Skeletal muscle tissue (tissue), 4 donors: ENCODE data around the gene LIG3. TPM values are rescaled to one million over a fixed set of nuclear protein-coding genes. Genes with fewer than 3 reads are reported as not detected.
"Not testable (repeated sequence)": the region's sequence is repeated elsewhere in the genome, so short reads cannot be mapped to it uniquely, and the experiment has no call there.

Experiments used
- H3K27ac ChIP-seq: one replicate; pipeline ENCODE4 v1.7.0; 2013; ENCODE audit warnings: mild to moderate bottlenecking, low read depth, low read length, inconsistent platforms
- H3K27me3 ChIP-seq, 3 donors: one replicate each; pipeline ENCODE4 v1.7.0; 2013; ENCODE audit warnings: low read length in 3 of 3; ENCODE audit not compliant: control insufficient read depth in 3 of 3, insufficient read depth in 3 of 3
- H3K36me3 ChIP-seq, 3 donors: one replicate each; pipeline ENCODE4 v1.7.0; 2013; ENCODE audit warnings: low read length in 3 of 3; ENCODE audit not compliant: control insufficient read depth in 3 of 3, insufficient read depth in 3 of 3
- H3K4me1 ChIP-seq, 3 donors: one replicate each; pipeline ENCODE4 v1.7.0; 2013; ENCODE audit warnings: low read length in 3 of 3, mild to moderate bottlenecking in 3 of 3; ENCODE audit not compliant: control insufficient read depth in 3 of 3, insufficient read depth in 3 of 3
- H3K4me3 ChIP-seq, 3 donors: one replicate each; pipeline ENCODE4 v1.7.0; 2013; ENCODE audit warnings: low read length in 3 of 3
- H3K9ac ChIP-seq, 3 donors: one replicate each; pipeline ENCODE4 v1.7.0; 2013; ENCODE audit warnings: low read length in 3 of 3, mild to moderate bottlenecking in 3 of 3, moderate library complexity in 2 of 3, low read depth in 1 of 3
- H3K9me3 ChIP-seq, 3 donors: one replicate each; pipeline ENCODE4 v1.7.0; 2013; ENCODE audit warnings: low read length in 3 of 3; ENCODE audit not compliant: control insufficient read depth in 3 of 3
- total RNA-seq: library from RNA; depleted of rRNA; stranded (reverse); fragments of >200 nt; gene quantifications from one replicate; pipeline ENCODE4 v1.2.3, GENCODE V29; 2014
- donor health status: Osteomylitis.

Gene LIG3
- total RNA-seq, 1 donor from 2014 or later = 36.5 TPM

DNA sequence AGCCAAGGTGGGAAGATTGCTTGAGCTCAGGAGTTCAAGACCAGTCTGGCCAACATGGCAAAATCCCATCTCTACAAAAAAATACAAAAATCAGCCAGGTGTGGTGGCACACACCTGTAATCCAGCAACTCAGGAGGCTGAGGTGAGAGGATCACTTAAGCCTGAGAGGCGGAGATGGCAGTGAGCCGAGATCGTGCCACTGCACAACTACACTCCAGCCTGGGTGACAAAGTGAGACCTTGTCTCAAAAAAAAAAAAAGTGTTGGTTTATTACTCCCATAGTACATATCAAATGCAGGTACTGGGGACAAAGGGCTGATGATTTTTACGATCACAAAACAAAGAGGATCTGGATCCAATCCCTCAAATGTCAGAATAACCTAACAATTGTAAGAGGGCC, 47.8 kb downstream of the LIG3 start:
- not testable (repeated sequence) for H3K27ac ChIP-seq, H3K4me1 ChIP-seq, H3K4me3 ChIP-seq

DNA sequence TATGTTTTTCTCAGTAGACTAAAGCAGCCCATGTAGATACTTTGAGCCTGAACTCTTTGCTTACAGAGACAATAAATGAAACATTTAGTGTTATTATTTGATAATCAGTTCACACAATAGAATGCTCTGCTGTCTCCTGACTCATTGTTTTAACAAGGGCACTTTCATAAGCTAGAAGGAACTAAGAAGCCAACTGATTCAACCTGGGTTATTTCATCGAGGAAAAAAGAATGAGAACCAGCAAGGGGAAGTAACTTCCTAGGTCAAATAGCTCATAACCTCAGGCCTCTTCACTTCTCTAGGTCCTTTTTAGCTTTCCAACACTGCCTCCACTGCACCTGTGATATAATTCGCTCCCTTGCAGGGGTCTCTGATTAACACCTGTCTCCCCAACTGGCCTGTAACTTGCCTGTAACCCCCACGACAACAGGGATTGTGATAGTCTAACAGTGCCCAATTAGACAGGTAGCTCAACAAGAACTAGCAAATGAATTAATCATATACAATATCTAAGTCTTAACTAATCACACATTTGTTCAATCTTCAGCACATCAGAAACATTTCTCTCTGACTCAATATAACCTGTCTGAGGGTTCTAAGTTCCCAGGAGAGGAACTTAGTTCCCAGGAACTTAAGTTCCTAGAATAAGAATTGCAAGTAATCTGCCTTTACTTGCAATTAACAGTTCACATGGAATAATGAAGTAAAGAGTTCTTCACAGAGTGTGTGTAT, 48.4 kb downstream of the LIG3 start:
- Histone ChIP-seq H3K9me3 (no peaks in the 10 kb centered on the region), H3K27ac (no peak overlapping the region), H3K9ac (no peak overlapping the region), H3K4me3 (no peak overlapping the region), H3K36me3 (peaks cover 4 to 20% (median 11%) of the 10 kb centered on the region in 3 donors), H3K27me3 (no peaks in the 10 kb centered on the region), H3K4me1 (no peaks in the 10 kb centered on the region)

More for the DNA sequence above, 47.8 kb downstream of the LIG3 start:
- peaks cover 4 to 21% (median 11%) of the 10 kb centered on the region in 3 donors for H3K36me3 ChIP-seq
- not testable (repeated sequence) for H3K9ac ChIP-seq, H3K27me3 ChIP-seq, H3K9me3 ChIP-seq

DNA sequence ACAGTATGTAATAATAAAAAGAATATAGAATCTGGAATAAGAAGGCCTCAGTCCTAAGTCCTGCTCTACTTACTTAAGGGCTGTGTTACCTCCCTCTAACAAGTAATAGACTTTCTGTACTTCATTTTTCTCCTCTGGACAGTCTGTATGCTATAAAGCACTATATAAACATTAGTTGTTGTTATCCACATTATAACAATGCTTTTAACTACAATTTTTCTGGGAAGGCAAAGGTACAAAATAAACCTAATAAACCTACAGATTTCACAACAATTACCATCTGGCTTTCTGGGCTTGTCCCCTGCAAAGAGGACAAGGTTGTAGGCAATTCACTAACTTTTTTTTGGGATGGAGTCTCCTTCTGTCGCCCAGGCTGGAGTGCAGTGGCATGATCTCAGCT, 50.5 kb downstream of the LIG3 start:
- Histone ChIP-seq H3K36me3 (peaks cover 4 to 7% (median 5%) of the 10 kb centered on the region in 3 donors), H3K4me3 (no peak overlapping the region), H3K9me3 (no peaks in the 10 kb centered on the region), H3K27ac (no peak overlapping the region), H3K9ac (no peak overlapping the region), H3K27me3 (no peaks in the 10 kb centered on the region), H3K4me1 (no peaks in the 10 kb centered on the region)

DNA sequence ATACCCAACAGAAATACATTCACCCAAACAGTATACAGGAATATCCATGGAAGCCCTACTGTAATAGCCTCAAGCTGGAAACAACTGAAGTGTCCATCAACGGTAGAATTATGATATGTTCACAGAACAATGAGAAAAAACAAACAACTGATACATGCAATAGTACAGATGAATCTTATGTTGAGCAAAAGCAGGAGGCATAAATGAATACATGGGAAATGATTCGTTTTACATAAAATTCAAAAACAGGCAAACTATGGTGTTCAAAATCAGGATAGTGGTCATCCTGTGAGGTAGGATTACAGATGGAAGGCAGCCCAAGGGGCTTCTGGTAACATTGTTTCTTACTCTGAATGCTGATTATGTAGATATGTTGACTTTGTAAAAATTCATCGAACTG, 58.1 kb downstream of the LIG3 start:
- Histone ChIP-seq H3K4me3 (no peak overlapping the region), H3K27ac (no peak overlapping the region), H3K4me1 (no peaks in the 10 kb centered on the region), H3K9ac (no peak overlapping the region), H3K27me3 (no peaks in the 10 kb centered on the region), H3K9me3 (no peaks in the 10 kb centered on the region), H3K36me3 (peaks cover 0 to 3% (median 0%) of the 10 kb centered on the region in 3 donors)

DNA sequence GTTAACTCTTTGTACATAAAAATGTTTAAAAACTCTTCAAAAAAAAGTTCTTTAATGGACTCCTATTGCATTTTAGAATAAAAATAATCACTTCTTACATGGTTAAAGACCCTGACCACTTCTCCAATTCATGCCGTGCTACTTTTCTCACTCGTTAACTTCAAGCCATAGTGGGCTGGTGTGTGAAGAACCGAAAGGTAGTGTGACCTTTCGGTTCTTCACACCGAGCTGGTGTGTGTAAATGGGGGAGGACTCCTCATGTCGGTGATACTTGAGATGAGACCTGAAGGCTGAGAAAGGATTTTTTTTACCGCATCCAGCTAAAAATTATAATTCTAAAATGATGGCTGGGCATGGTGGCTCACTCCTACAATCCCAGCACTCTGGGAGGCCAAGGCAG, 61.1 kb downstream of the LIG3 start:
- no peak overlapping the region for H3K27ac ChIP-seq
- no peaks in the 10 kb centered on the region for H3K4me1 ChIP-seq
- no peak overlapping the region for H3K4me3 ChIP-seq
- H3K9ac ChIP-seq = no peak overlapping the region
- H3K27me3 ChIP-seq = no peaks in the 10 kb centered on the region
- H3K36me3 ChIP-seq = peaks cover 0 to 3% (median 0%) of the 10 kb centered on the region in 3 donors
- H3K9me3 ChIP-seq = no peaks in the 10 kb centered on the region

DNA sequence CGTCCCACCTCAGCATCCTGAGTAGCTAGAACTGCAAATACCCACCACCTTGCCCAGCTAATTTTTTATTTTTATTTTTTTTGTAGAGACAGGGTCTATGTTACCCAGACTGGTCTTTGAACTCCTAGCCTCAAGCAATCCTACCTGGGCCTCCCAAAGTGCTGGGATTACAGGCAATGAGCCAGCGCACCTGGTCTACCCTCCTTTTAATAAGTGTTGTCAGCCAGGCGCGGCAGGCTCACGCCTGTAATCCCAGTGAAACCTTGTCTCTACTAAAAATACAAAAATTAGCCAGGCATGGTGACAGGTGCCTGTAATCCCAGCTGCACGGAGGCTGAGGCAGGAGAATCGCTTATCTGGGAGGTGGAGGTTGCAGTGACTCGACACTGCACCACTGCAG, 63.9 kb downstream of the LIG3 start:
- Histone ChIP-seq H3K9me3 (no peaks in the 10 kb centered on the region), H3K4me1 (no peaks in the 10 kb centered on the region), H3K4me3 (no peak overlapping the region)

DNA sequence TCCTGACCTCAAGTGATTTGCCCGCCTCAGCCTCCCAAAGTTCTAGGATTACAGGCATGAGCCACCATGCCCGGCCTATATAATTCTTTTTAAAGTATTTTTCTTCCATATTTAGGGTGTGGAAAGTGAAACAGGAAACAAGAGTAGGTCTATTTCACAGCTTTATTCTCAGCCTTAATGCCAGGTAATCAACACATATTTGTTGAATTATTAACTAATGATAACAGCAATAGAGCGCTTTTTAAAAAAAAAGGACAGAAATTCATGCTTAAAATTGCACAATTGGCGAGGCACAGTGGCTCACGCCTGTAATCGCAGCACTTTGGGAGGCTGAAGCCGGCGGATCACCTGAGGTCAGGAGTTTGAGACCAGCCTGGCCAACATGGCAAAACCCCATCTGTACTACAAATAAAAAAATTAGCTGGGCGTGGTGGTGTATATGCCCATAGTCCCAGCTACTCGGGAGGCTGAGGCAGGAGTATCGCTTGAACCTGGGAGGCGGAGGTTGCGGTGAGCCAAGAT, 65.2 kb downstream of the LIG3 start:
- not testable (repeated sequence) for H3K9ac ChIP-seq, H3K4me3 ChIP-seq, H3K36me3 ChIP-seq, H3K27ac ChIP-seq, H3K4me1 ChIP-seq, H3K9me3 ChIP-seq, H3K27me3 ChIP-seq

More for the DNA sequence above, 63.9 kb downstream of the LIG3 start:
- Histone ChIP-seq H3K27ac (no peak overlapping the region), H3K36me3 (peaks cover 0 to 3% (median 0%) of the 10 kb centered on the region in 3 donors), H3K27me3 (no peaks in the 10 kb centered on the region), H3K9ac (no peak overlapping the region)

DNA sequence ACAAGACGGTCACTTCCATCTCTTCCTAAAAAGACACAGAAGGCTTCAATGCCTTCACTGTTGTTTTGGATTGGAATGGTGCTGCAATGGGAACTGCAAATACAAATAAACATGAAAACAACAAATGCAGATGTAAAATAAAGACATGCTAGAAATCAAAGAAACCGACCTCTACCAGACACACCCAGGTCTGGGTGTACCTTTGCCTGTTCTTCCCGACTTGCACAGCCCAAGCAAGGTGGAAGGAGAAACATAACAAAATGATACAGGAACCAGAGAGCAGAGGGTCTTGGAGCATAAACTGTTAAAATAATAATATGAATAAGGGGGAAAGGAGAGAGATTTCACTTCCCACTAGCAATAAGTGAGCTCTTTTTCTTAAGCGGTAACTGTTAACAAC, 65.9 kb downstream of the LIG3 start:
- Histone ChIP-seq H3K36me3 (no peaks in the 10 kb centered on the region), H3K27ac (no peak overlapping the region), H3K9ac (no peak overlapping the region), H3K9me3 (no peaks in the 10 kb centered on the region), H3K27me3 (no peaks in the 10 kb centered on the region), H3K4me1 (peaks cover 2 to 5% (median 4%) of the 10 kb centered on the region in 3 donors), H3K4me3 (no peak overlapping the region)

DNA sequence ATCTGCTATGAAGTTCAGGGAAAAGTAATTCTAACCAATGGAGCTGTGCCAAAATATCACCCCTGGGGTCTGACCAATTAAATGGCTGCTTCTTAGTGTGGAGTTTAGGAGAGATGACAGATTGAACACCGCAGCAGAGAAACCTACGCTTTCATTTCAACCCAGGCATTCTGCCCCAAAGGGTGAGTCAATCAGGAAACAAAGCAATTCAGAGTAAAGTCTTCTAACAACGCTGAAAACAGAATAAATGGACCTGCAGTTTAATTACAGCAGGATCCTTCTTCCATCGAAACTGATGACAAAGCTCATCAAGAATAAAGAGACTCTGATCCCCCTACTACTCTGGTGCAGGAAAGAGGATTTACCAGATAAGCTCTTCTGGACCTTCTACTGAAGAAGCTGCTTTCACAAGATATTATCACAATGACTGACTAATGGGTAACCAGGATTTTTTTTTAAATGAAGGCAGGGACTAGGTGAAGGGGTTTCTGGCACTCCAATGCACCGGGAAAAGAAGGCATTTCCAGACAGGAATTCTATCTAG, 66.5 kb downstream of the LIG3 start:
- Histone ChIP-seq H3K9ac (no peak overlapping the region), H3K4me1 (peaks cover 3 to 9% (median 6%) of the 10 kb centered on the region in 3 donors), H3K27me3 (no peaks in the 10 kb centered on the region), H3K27ac (no peak overlapping the region), H3K9me3 (no peaks in the 10 kb centered on the region), H3K4me3 (no peak overlapping the region), H3K36me3 (no peaks in the 10 kb centered on the region)

DNA sequence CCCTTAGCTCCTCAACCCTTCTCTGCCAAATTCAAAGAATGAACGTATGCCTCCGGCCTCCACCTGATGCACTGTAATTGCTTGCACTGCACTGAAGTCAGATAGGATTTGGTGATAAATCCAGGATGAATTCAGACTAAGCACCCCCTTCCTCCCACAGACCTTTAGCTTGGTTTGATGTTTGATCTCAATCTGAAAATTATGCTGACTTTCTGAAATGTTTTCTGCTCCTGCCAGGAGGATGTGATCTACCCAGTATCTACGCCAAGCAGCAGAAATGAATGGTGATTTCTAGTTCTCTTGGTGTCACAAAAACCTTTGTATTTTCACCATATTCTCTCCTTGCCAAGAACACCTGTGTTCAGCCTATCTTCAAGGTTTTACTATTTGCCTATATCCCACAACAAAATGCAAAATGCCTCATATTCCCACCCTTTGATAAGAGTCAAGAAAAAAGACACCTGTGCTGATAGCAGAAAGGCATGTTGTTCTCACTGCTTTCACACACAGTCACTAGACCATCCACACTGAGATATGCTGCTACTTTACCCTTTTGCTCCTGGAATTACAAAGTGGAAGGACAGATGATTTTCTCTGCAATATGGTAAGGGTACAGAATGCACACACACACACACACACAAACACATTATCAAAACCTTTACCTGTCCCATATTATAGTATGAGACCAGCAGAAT, 68.5 kb downstream of the LIG3 start:
- Histone ChIP-seq H3K27me3 (no peaks in the 10 kb centered on the region), H3K27ac (no peak overlapping the region), H3K4me3 (no peak overlapping the region), H3K4me1 (peaks cover 3 to 13% (median 10%) of the 10 kb centered on the region in 3 donors), H3K36me3 (no peaks in the 10 kb centered on the region), H3K9me3 (no peaks in the 10 kb centered on the region), H3K9ac (no peak overlapping the region)
